Breast epithelium (tissue), 4 donors: ENCODE measurements around the gene DYSF. TPM values are rescaled to one million over a fixed set of nuclear protein-coding genes. Genes with fewer than 3 reads are reported as not detected.

Experiments
- DNase-seq, 2 donors: peaks; one replicate each; pipeline ENCODE4 v3.0.0-alpha.2; 2019; ENCODE audit warnings: low spot score in 2 of 2
- H3K27ac ChIP-seq, 2 donors: fragments of 200-600 bp; sonication (generic) in 1 of 2; one replicate each; pipeline ENCODE4 v1.5.1; 2016 to 2019; ENCODE audit warnings: mild to moderate bottlenecking in 1 of 2
- H3K27me3 ChIP-seq, 2 donors: fragments of 200-600 bp; sonication (generic) in 1 of 2; one replicate each; pipeline versions ENCODE4 v1.5.1 to v1.6.0; 2017 to 2019; ENCODE audit warnings: control low read depth in 1 of 2, mild to moderate bottlenecking in 1 of 2
- H3K36me3 ChIP-seq: fragments of 200-600 bp; one replicate; pipeline ENCODE4 v1.5.1; 2019
- H3K4me1 ChIP-seq, 2 donors: fragments of 200-600 bp; sonication (generic); one replicate each; pipeline ENCODE4 v1.5.1; 2016 to 2019; ENCODE audit warnings: control low read depth in 1 of 2
- H3K4me3 ChIP-seq, 3 donors: fragments of 200-600 bp; sonication (generic); 1 replicate in 2 of 3; 2 replicates in 1 of 3; pipeline ENCODE4 v1.5.1; 2016 to 2019; ENCODE audit warnings: mild to moderate bottlenecking in 3 of 3, moderate library complexity in 2 of 3
- H3K9me3 ChIP-seq, 2 donors: fragments of 200-600 bp; sonication (generic) in 1 of 2; one replicate each; pipeline ENCODE4 v1.5.1; 2016 to 2019; ENCODE audit warnings: control low read depth in 1 of 2
- POLR2A ChIP-seq: fragments of 450-650 bp; IDR thresholded peaks from one replicate; pipeline ENCODE4 v1.6.1; 2016; ENCODE audit warnings: antibody characterized with exemption, mild to moderate bottlenecking, moderate library complexity
- POLR2AphosphoS5 ChIP-seq, 3 donors: sonication (generic); formaldehyde crosslinking; IDR thresholded peaks; one replicate each; pipeline ENCODE4 v1.6.1; 2017; ENCODE audit warnings: antibody characterized with exemption in 3 of 3
- intact Hi-C: fragments of 100-400 bp; cut with DNase I; formaldehyde crosslinking; loops from one replicate; pipeline ENCODE4 v1.15.1; 2023; ENCODE audit warnings: low total_unique reads
- total RNA-seq, 3 donors: library from RNA; depleted of rRNA; stranded (reverse); fragments of >200 nt; gene quantifications; one replicate each; pipeline ENCODE4 v1.1.0, GENCODE V29; 2016
- TF ChIP-seq, protein P1 (sequence below), 3 donors: fragments of 450-650 bp; IDR thresholded peaks; one replicate each; pipeline ENCODE4 v1.5.1; 2016 to 2017; ENCODE audit warnings: antibody characterized with exemption in 3 of 3, mild to moderate bottlenecking in 3 of 3, moderate library complexity in 3 of 3

Gene DYSF
- total RNA-seq, 3 donors from 2014 or later: 3.0 to 15.7 (median 4.8) TPM

- Histone ChIP-seq H3K4me3 (no peak overlapping the region), H3K27me3 (no peaks in the 10 kb centered on the region), H3K27ac (no peak overlapping the region), H3K4me1 (no peaks in the 10 kb centered on the region), H3K36me3 (no peaks in the 10 kb centered on the region), H3K9me3 (no peaks in the 10 kb centered on the region)
- intact Hi-C loops: no loop called here
- TF ChIP-seq POLR2AphosphoS5 (IDR thresholded peaks at IDR 0.05): no peak
- TF ChIP-seq POLR2A: no peak
- TF ChIP-seq, protein P1, sequence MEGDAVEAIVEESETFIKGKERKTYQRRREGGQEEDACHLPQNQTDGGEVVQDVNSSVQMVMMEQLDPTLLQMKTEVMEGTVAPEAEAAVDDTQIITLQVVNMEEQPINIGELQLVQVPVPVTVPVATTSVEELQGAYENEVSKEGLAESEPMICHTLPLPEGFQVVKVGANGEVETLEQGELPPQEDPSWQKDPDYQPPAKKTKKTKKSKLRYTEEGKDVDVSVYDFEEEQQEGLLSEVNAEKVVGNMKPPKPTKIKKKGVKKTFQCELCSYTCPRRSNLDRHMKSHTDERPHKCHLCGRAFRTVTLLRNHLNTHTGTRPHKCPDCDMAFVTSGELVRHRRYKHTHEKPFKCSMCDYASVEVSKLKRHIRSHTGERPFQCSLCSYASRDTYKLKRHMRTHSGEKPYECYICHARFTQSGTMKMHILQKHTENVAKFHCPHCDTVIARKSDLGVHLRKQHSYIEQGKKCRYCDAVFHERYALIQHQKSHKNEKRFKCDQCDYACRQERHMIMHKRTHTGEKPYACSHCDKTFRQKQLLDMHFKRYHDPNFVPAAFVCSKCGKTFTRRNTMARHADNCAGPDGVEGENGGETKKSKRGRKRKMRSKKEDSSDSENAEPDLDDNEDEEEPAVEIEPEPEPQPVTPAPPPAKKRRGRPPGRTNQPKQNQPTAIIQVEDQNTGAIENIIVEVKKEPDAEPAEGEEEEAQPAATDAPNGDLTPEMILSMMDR (IDR thresholded peaks at IDR 0.05): no peak
- no peak for DNase-seq
Measured at GRCh38 chr2:71562518-71562917, 109.2 kb downstream of the DYSF start.

- no peaks in the 10 kb centered on the region for H3K4me1 ChIP-seq
- intact Hi-C loops: loop anchor here (2.0 kb wide), 1 partner anchor 39 kb away; no protein-coding TSS in a partner anchor
- H3K27ac ChIP-seq: no peak overlapping the region
- no peaks in the 10 kb centered on the region for H3K27me3 ChIP-seq
- TF ChIP-seq POLR2A (no peak), POLR2AphosphoS5 (IDR thresholded peaks at IDR 0.05) (no peak)
- TF ChIP-seq, protein P1 (IDR thresholded peaks at IDR 0.05): no peak
- H3K4me3 ChIP-seq: no peak overlapping the region
- H3K9me3 ChIP-seq: no peaks in the 10 kb centered on the region
- no peaks in the 10 kb centered on the region for H3K36me3 ChIP-seq
- no peak for DNase-seq
Measured at GRCh38 chr2:71563872-71564271, 110.5 kb downstream of the DYSF start.

GRCh38 chr2:71564361-71564760, 111.0 kb downstream of the DYSF start:
- Histone ChIP-seq H3K4me3 (no peak overlapping the region), H3K27me3 (no peaks in the 10 kb centered on the region), H3K4me1 (no peaks in the 10 kb centered on the region), H3K9me3 (no peaks in the 10 kb centered on the region), H3K27ac (no peak overlapping the region), H3K36me3 (no peaks in the 10 kb centered on the region)
- intact Hi-C loops: loop anchor here (2.0 kb wide), 1 partner anchor 38 kb away; no protein-coding TSS in a partner anchor
- no peak for TF ChIP-seq POLR2AphosphoS5 (IDR thresholded peaks at IDR 0.05)
- DNase-seq: no peak

DNA sequence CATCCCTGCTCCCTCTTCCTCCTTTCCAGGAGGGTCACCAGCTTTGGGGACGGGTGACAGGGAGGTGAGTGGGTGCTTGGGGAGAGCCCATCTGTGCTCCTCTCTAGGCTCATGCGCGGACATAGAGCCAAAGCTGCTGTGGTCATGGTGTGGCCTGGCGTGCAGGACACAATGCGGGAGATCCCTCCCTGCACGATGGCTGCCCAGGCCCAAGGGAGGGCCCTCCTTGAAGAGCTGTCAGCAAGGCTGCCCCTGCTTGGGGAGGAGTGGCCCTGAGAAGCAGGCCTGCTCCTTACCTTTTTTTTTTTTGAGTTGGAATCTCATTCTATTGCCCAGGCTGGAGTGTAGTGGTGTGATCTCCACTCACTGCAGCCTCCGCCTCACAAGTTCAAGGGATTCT, 111.4 kb downstream of the DYSF start:
- TF ChIP-seq, protein P1 (IDR thresholded peaks at IDR 0.05): no peak
- no peak for TF ChIP-seq POLR2A
- TF ChIP-seq POLR2AphosphoS5 (IDR thresholded peaks at IDR 0.05): no peak
- no peaks in the 10 kb centered on the region for H3K9me3 ChIP-seq
- H3K4me3 ChIP-seq: no peak overlapping the region
- H3K36me3 ChIP-seq: no peaks in the 10 kb centered on the region
- H3K27ac ChIP-seq: no peak overlapping the region
- no peak for DNase-seq
- intact Hi-C loops: loop anchor here (2.0 kb wide), 1 partner anchor 38 kb away; no protein-coding TSS in a partner anchor
- H3K4me1 ChIP-seq: no peaks in the 10 kb centered on the region
- no peaks in the 10 kb centered on the region for H3K27me3 ChIP-seq

- no peaks in the 10 kb centered on the region for H3K9me3 ChIP-seq
- no peaks in the 10 kb centered on the region for H3K36me3 ChIP-seq
- intact Hi-C loops: no loop called here
- no peaks in the 10 kb centered on the region for H3K4me1 ChIP-seq
- H3K27me3 ChIP-seq: no peaks in the 10 kb centered on the region
- H3K27ac ChIP-seq: no peak overlapping the region
- H3K4me3 ChIP-seq: no peak overlapping the region
- TF ChIP-seq POLR2AphosphoS5 (IDR thresholded peaks at IDR 0.05) (no peak), POLR2A (no peak)
- TF ChIP-seq, protein P1 (IDR thresholded peaks at IDR 0.05): no peak
- DNase-seq: no peak
Measured at GRCh38 chr2:71566372-71566771, 113.0 kb downstream of the DYSF start.

- no peak overlapping the region for H3K27ac ChIP-seq
- no peaks in the 10 kb centered on the region for H3K36me3 ChIP-seq
- H3K4me1 ChIP-seq: no peaks in the 10 kb centered on the region
- intact Hi-C loops: no loop called here
- H3K27me3 ChIP-seq: no peaks in the 10 kb centered on the region
- TF ChIP-seq, protein P1 (IDR thresholded peaks at IDR 0.05): no peak
- TF ChIP-seq POLR2AphosphoS5 (IDR thresholded peaks at IDR 0.05): no peak
- TF ChIP-seq POLR2A: no peak
- no peaks in the 10 kb centered on the region for H3K9me3 ChIP-seq
- no peak for DNase-seq
- H3K4me3 ChIP-seq: no peak overlapping the region
Measured at GRCh38 chr2:71567625-71568024, 114.3 kb downstream of the DYSF start.
